OCI-LY7 (cell line): ENCODE data around the gene SAP30BP.

Experiments used
- CTCF ChIP-seq: fragments of 200-600 bp; sonication (generic); conservative IDR thresholded peaks from 2 replicates; pipeline ENCODE4 v1.5.1; 2014; ENCODE audit warnings: mild to moderate bottlenecking, antibody characterized with exemption, low read length, moderate library complexity, mixed read lengths
- EZH2phosphoT487 ChIP-seq: fragments of 200-600 bp; sonication (generic); IDR thresholded peaks from 2 replicates; pipeline ENCODE4 v1.6.1; 2018; ENCODE audit warnings: low read depth, borderline replicate concordance, mild to moderate bottlenecking, mixed run types, antibody characterized with exemption, low read length, moderate library complexity, mixed read lengths

GRCh38 chr17:75724016-75725003 is 57.2 kb downstream of the SAP30BP start:
- no peak for TF ChIP-seq CTCF
- TF ChIP-seq EZH2phosphoT487, result no peak
